Activated CD4-positive, alpha-beta T cell treated with anti-CD3 and anti-CD28 coated beads, Interleukin-2, amount 10 ng/mL, durations not matched to agents 24 days and 14 days (primary cell): ENCODE measurements around the gene NPRL2. TPM values are rescaled to one million over a fixed set of nuclear protein-coding genes. Genes with fewer than 3 reads are reported as not detected.
A peak's percentile ranks its signal among the peaks of the same experiment; 100 is the strongest.

Source experiments
- DNase-seq: peaks from one replicate; pipeline ENCODE4 v3.0.0; 2022
- H3K27ac Mint-ChIP-seq: one replicate; pipeline ENCODE4 v1.8.0; 2022; ENCODE audit warnings: mild to moderate bottlenecking, mixed read lengths
- H3K27me3 Mint-ChIP-seq: one replicate; pipeline ENCODE4 v1.8.0; 2022; ENCODE audit warnings: mixed read lengths
- H3K36me3 Mint-ChIP-seq: one replicate; pipeline ENCODE4 v1.8.0; 2022; ENCODE audit warnings: low read depth, mild to moderate bottlenecking, mixed read lengths
- H3K4me1 Mint-ChIP-seq: one replicate; pipeline ENCODE4 v1.8.0; 2021; ENCODE audit warnings: mixed read lengths
- H3K4me3 Mint-ChIP-seq: one replicate; pipeline ENCODE4 v1.8.0; 2022; ENCODE audit warnings: mild to moderate bottlenecking, moderate library complexity, mixed read lengths
- H3K9me3 Mint-ChIP-seq: one replicate; pipeline ENCODE4 v1.8.0; 2021; ENCODE audit warnings: mixed read lengths
- intact Hi-C: fragments of 100-400 bp; cut with micrococcal nuclease; formaldehyde crosslinking; loops from one replicate; pipeline ENCODE4 v1.15.1; 2023
- total RNA-seq: library from RNA; stranded (reverse); gene quantifications from 2 replicates; pipeline ENCODE4 v1.2.3, GENCODE V29; 2022

Gene NPRL2
- total RNA-seq: 38.1 and 43.0 TPM in 2 replicates

- Mint-ChIP-seq H3K36me3 (peaks cover 40% of the 10 kb centered on the region), H3K27me3 (no peaks in the 10 kb centered on the region), H3K4me3 (peak within 1 kb of the TSS; percentile 95), H3K27ac (peak within 1 kb of the TSS; percentile 97), H3K4me1 (peaks cover 40% of the 10 kb centered on the region), H3K9me3 (no peaks in the 10 kb centered on the region)
- intact Hi-C loops: loop anchor here (1.0 to 2.0 kb wide), 5 partner anchors 9 to 218 kb away; partner anchors contain the start of genes HEMK1, HYAL3, NAA80 and RASSF1
- peak; percentile 100 for DNase-seq
These were observed at the start of gene NPRL2, which contains the start of gene CYB561D2 for GRCh38 chr3:50350527-50351322. TSS of gene NPRL2 (minus strand) at chr3:50350775. CDS start at chr3:50350652, 123 bp downstream. TSS of gene CYB561D2 (plus strand) at chr3:50350862. CDS start at chr3:50351434, 572 bp downstream.

- H3K27me3 Mint-ChIP-seq: no peaks in the 10 kb centered on the region
- no peak overlapping the region for H3K4me3 Mint-ChIP-seq
- no peaks in the 10 kb centered on the region for H3K36me3 Mint-ChIP-seq
- H3K27ac Mint-ChIP-seq: no peak overlapping the region
- DNase-seq: no peak
- no peaks in the 10 kb centered on the region for H3K9me3 Mint-ChIP-seq
- peaks cover 8% of the 10 kb centered on the region for H3K4me1 Mint-ChIP-seq
- intact Hi-C loops: no loop called here
These were observed 45.9 kb upstream of the NPRL2 start for GRCh38 chr3:50396502-50396901.

GRCh38 chr3:50395070-50395860 lies 44.7 kb upstream of the NPRL2 start:
- Mint-ChIP-seq H3K27ac (no peak overlapping the region), H3K4me3 (no peak overlapping the region), H3K9me3 (no peaks in the 10 kb centered on the region), H3K4me1 (peaks cover 8% of the 10 kb centered on the region), H3K36me3 (no peaks in the 10 kb centered on the region), H3K27me3 (no peaks in the 10 kb centered on the region)
- no peak for DNase-seq
- intact Hi-C loops: no loop called here

GRCh38 chr3:50393061-50393460 lies 42.5 kb upstream of the NPRL2 start:
- Mint-ChIP-seq H3K4me1 (peaks cover 6% of the 10 kb centered on the region), H3K27ac (no peak overlapping the region), H3K36me3 (no peaks in the 10 kb centered on the region), H3K27me3 (no peaks in the 10 kb centered on the region), H3K9me3 (no peaks in the 10 kb centered on the region), H3K4me3 (no peak overlapping the region)
- no peak for DNase-seq
- intact Hi-C loops: no loop called here

GRCh38 chr3:50392101-50392715 lies 41.6 kb upstream of the NPRL2 start:
- H3K4me1 Mint-ChIP-seq: peaks cover 6% of the 10 kb centered on the region
- H3K4me3 Mint-ChIP-seq: no peak overlapping the region
- H3K27ac Mint-ChIP-seq: no peak overlapping the region
- no peak for DNase-seq
- intact Hi-C loops: no loop called here
- no peaks in the 10 kb centered on the region for H3K9me3 Mint-ChIP-seq
- no peaks in the 10 kb centered on the region for H3K27me3 Mint-ChIP-seq
- no peaks in the 10 kb centered on the region for H3K36me3 Mint-ChIP-seq

- H3K36me3 Mint-ChIP-seq: no peaks in the 10 kb centered on the region
- intact Hi-C loops: no loop called here
These were observed 40.1 kb upstream of the NPRL2 start for GRCh38 chr3:50390508-50391224.

GRCh38 chr3:50389414-50389767 lies 38.8 kb upstream of the NPRL2 start:
- DNase-seq: no peak
- H3K27ac Mint-ChIP-seq: no peak overlapping the region
- no peaks in the 10 kb centered on the region for H3K9me3 Mint-ChIP-seq
- intact Hi-C loops: no loop called here
- no peaks in the 10 kb centered on the region for H3K36me3 Mint-ChIP-seq
- no peak overlapping the region for H3K4me3 Mint-ChIP-seq
- peaks cover 2% of the 10 kb centered on the region for H3K27me3 Mint-ChIP-seq
- H3K4me1 Mint-ChIP-seq: peaks cover 6% of the 10 kb centered on the region

More at GRCh38 chr3:50390508-50391224, 40.1 kb upstream of the NPRL2 start:
- no peak overlapping the region for H3K27ac Mint-ChIP-seq
- H3K4me1 Mint-ChIP-seq: peaks cover 6% of the 10 kb centered on the region
- H3K27me3 Mint-ChIP-seq: peaks cover 2% of the 10 kb centered on the region
- H3K4me3 Mint-ChIP-seq: no peak overlapping the region
- no peaks in the 10 kb centered on the region for H3K9me3 Mint-ChIP-seq
- DNase-seq: no peak

GRCh38 chr3:50388720-50389413 lies 38.3 kb upstream of the NPRL2 start:
- H3K36me3 Mint-ChIP-seq: no peaks in the 10 kb centered on the region
- peaks cover 2% of the 10 kb centered on the region for H3K27me3 Mint-ChIP-seq
- DNase-seq: no peak
- H3K27ac Mint-ChIP-seq: no peak overlapping the region
- intact Hi-C loops: no loop called here
- H3K4me1 Mint-ChIP-seq: peaks cover 6% of the 10 kb centered on the region
- no peak overlapping the region for H3K4me3 Mint-ChIP-seq
- H3K9me3 Mint-ChIP-seq: no peaks in the 10 kb centered on the region

- Mint-ChIP-seq H3K4me1 (peaks cover 6% of the 10 kb centered on the region), H3K4me3 (no peak overlapping the region), H3K9me3 (no peaks in the 10 kb centered on the region), H3K27me3 (peaks cover 2% of the 10 kb centered on the region), H3K36me3 (no peaks in the 10 kb centered on the region), H3K27ac (no peak overlapping the region)
- intact Hi-C loops: no loop called here
- DNase-seq: no peak
These were observed 37.6 kb upstream of the NPRL2 start for GRCh38 chr3:50388016-50388719.

- H3K9me3 Mint-ChIP-seq: no peaks in the 10 kb centered on the region
- DNase-seq: no peak
- no peak overlapping the region for H3K4me3 Mint-ChIP-seq
- H3K27me3 Mint-ChIP-seq: peaks cover 2% of the 10 kb centered on the region
- H3K27ac Mint-ChIP-seq: no peak overlapping the region
- intact Hi-C loops: no loop called here
- no peaks in the 10 kb centered on the region for H3K36me3 Mint-ChIP-seq
- no peaks in the 10 kb centered on the region for H3K4me1 Mint-ChIP-seq
These were observed 35.2 kb upstream of the NPRL2 start for GRCh38 chr3:50385754-50386153.

GRCh38 chr3:50383750-50384149 lies 33.2 kb upstream of the NPRL2 start:
- intact Hi-C loops: no loop called here
- H3K27me3 Mint-ChIP-seq: peaks cover 2% of the 10 kb centered on the region
- H3K4me3 Mint-ChIP-seq: no peak overlapping the region
- no peaks in the 10 kb centered on the region for H3K36me3 Mint-ChIP-seq
- H3K27ac Mint-ChIP-seq: no peak overlapping the region
- no peak for DNase-seq
- H3K4me1 Mint-ChIP-seq: no peaks in the 10 kb centered on the region
- H3K9me3 Mint-ChIP-seq: no peaks in the 10 kb centered on the region

GRCh38 chr3:50382722-50383121 lies 32.1 kb upstream of the NPRL2 start:
- intact Hi-C loops: no loop called here
- H3K27me3 Mint-ChIP-seq: peaks cover 2% of the 10 kb centered on the region

More at GRCh38 chr3:50382722-50383121, 32.1 kb upstream of the NPRL2 start:
- H3K4me1 Mint-ChIP-seq: no peaks in the 10 kb centered on the region
- H3K9me3 Mint-ChIP-seq: no peaks in the 10 kb centered on the region
- no peak overlapping the region for H3K4me3 Mint-ChIP-seq
- H3K36me3 Mint-ChIP-seq: no peaks in the 10 kb centered on the region
- H3K27ac Mint-ChIP-seq: no peak overlapping the region
- no peak for DNase-seq
